Endodermal cell (in vitro differentiated cells): ENCODE data around the gene GNPAT. TPM values are rescaled to one million over a fixed set of nuclear protein-coding genes. Genes with fewer than 3 reads are reported as not detected.

ENCODE experiments used
- DNase-seq: peaks from one replicate; pipeline ENCODE4 v3.0.0-alpha.2; 2017
- H3K27ac ChIP-seq: 2 replicates; pipeline ENCODE4 v1.5.1; 2013; ENCODE audit warnings: mild to moderate bottlenecking, low read depth, low read length, moderate library complexity
- H3K27me3 ChIP-seq: 2 replicates; pipeline ENCODE4 v1.6.1; 2013; ENCODE audit warnings: mild to moderate bottlenecking, low read length, moderate library complexity; ENCODE audit not compliant: insufficient read depth, control insufficient read depth, poor library complexity, severe bottlenecking
- H3K36me3 ChIP-seq: 2 replicates; pipeline ENCODE4 v1.7.0; 2013; ENCODE audit warnings: mild to moderate bottlenecking, low read length, moderate library complexity; ENCODE audit not compliant: control insufficient read depth, insufficient read depth
- H3K4me1 ChIP-seq: one replicate; pipeline ENCODE4 v1.7.0; 2013; ENCODE audit warnings: low read length; ENCODE audit not compliant: control insufficient read depth, insufficient read depth
- H3K4me3 ChIP-seq: 2 replicates; pipeline ENCODE4 v1.5.1; 2013; ENCODE audit warnings: mild to moderate bottlenecking, low read length, moderate library complexity
- H3K9ac ChIP-seq: 2 replicates; pipeline ENCODE4 v1.6.1; 2013; ENCODE audit warnings: mild to moderate bottlenecking, low read length, moderate library complexity; ENCODE audit not compliant: poor library complexity, severe bottlenecking; ENCODE audit errors: extremely low read depth
- H3K9me3 ChIP-seq: 2 replicates; pipeline ENCODE4 v1.6.1; 2013; ENCODE audit warnings: mild to moderate bottlenecking, low read length, moderate library complexity; ENCODE audit not compliant: control insufficient read depth
- H3K27ac Mint-ChIP-seq: 2 replicates; pipeline ENCODE4 v1.8.0; 2020; ENCODE audit warnings: mixed read lengths
- H3K27me3 Mint-ChIP-seq: 2 replicates; pipeline ENCODE4 v1.8.0; 2021; ENCODE audit warnings: mild to moderate bottlenecking, mixed read lengths; ENCODE audit not compliant: insufficient read depth
- H3K36me3 Mint-ChIP-seq: 2 replicates; pipeline ENCODE4 v1.8.0; 2020; ENCODE audit warnings: low read depth, mixed read lengths
- H3K4me1 Mint-ChIP-seq: 2 replicates; pipeline ENCODE4 v1.8.0; 2020; ENCODE audit warnings: mixed read lengths
- H3K4me3 Mint-ChIP-seq: 2 replicates; pipeline ENCODE4 v1.8.0; 2020; ENCODE audit warnings: mild to moderate bottlenecking, moderate library complexity, mixed read lengths
- H3K9me3 Mint-ChIP-seq: 2 replicates; pipeline ENCODE4 v1.8.0; 2020; ENCODE audit warnings: mild to moderate bottlenecking, mixed read lengths
- WGBS, 2 experiments: methylation state at CpG; one replicate each; pipeline versions ENCODE4 v1.1.5 to v1.1.7; 2013; ENCODE audit warnings: missing lambda C conversion rate in 2 of 2, mixed read lengths in 1 of 2; ENCODE audit not compliant: insufficient coverage in 1 of 2, insufficient read length in 1 of 2; 5-methylcytosine and 5-hydroxymethylcytosine counted together
- total RNA-seq, 2 donors: library from RNA; stranded (reverse); fragmentation: NEBNext Ultra II Directional in 1 of 2; extraction: Animal tissue kit (Norgen Biotek cat#: 25700) in 1 of 2; gene quantifications; 2 replicates in 1 of 2; 3 replicates in 1 of 2; pipeline ENCODE4 v1.2.1, GENCODE V29; 2021
- TF ChIP-seq, protein P1 (sequence below): fragments of 200-600 bp; sonication (generic); conservative IDR thresholded peaks from 2 replicates; pipeline ENCODE4 v1.5.0; 2021; ENCODE audit warnings: antibody characterized with exemption, mild to moderate bottlenecking

Gene GNPAT
- total RNA-seq, 2 donors from 2014 or later = 56.5 to 69.1 TPM

DNA sequence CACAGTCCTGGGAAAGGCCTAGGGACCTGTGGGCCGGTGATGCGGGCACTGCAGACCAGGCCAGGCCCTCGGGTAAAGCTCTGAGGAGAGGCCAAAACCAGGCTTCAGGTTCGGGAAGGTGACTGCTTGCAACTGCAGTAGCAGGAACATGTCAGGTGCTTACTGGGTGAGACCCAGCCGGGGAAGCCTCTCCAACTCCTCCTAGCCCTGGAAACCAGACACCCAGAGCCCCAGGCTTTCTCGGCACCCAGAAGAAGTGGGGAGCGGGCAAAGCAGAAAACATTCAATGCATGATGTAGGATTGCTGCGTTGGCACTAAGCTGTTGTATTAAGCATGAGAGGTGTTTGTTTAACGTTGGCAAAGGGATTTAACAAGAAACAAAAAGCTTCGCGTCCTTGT lies 20.2 kb upstream of the GNPAT start:
- no peaks in the 10 kb centered on the region for H3K9me3 Mint-ChIP-seq
- peaks cover 22% of the 10 kb centered on the region for H3K36me3 Mint-ChIP-seq
- peaks cover 24% of the 10 kb centered on the region for H3K36me3 ChIP-seq
- TF ChIP-seq, protein P1, sequence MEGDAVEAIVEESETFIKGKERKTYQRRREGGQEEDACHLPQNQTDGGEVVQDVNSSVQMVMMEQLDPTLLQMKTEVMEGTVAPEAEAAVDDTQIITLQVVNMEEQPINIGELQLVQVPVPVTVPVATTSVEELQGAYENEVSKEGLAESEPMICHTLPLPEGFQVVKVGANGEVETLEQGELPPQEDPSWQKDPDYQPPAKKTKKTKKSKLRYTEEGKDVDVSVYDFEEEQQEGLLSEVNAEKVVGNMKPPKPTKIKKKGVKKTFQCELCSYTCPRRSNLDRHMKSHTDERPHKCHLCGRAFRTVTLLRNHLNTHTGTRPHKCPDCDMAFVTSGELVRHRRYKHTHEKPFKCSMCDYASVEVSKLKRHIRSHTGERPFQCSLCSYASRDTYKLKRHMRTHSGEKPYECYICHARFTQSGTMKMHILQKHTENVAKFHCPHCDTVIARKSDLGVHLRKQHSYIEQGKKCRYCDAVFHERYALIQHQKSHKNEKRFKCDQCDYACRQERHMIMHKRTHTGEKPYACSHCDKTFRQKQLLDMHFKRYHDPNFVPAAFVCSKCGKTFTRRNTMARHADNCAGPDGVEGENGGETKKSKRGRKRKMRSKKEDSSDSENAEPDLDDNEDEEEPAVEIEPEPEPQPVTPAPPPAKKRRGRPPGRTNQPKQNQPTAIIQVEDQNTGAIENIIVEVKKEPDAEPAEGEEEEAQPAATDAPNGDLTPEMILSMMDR = no peak
- H3K4me3 ChIP-seq = no peak overlapping the region
- peaks cover 35% of the 10 kb centered on the region for H3K27me3 Mint-ChIP-seq
- 85 to 94% methylated on average over 4 to 11 of the region's 11 CpGs for WGBS, 2 experiments
- peaks cover 9% of the 10 kb centered on the region for H3K4me1 Mint-ChIP-seq
- no peak overlapping the region for H3K27ac ChIP-seq
- peaks cover 3% of the 10 kb centered on the region for H3K4me1 ChIP-seq
- no peak for DNase-seq
- H3K9me3 ChIP-seq = no peaks in the 10 kb centered on the region
- H3K4me3 Mint-ChIP-seq = no peak overlapping the region
- no peak overlapping the region for H3K9ac ChIP-seq
- H3K27me3 ChIP-seq = no peaks in the 10 kb centered on the region
- H3K27ac Mint-ChIP-seq = no peak overlapping the region

DNA sequence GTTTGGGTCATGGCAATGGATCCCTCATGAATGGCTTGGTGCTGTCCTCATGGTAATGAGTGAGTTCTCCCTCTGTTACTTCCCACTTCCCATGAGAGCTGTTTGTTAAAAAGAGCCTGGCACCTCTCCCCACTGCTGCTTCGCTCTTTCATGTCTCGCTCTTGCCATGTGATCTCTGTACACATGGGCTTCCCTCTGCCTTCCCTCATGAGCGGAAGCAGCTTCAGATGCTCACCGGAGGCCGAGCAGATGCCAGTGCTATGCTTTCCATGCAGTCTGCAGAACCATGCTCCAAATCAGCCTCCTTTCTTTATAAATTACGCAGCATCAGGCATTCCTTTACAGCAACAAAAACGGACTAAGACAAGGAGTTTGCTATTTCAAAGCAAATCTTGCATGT lies 14.9 kb upstream of the GNPAT start:
- TF ChIP-seq, protein P1 = no peak
- no peak overlapping the region for H3K27ac Mint-ChIP-seq
- Histone ChIP-seq H3K27ac (no peak overlapping the region), H3K4me3 (no peak overlapping the region), H3K9ac (no peak overlapping the region), H3K4me1 (no peaks in the 10 kb centered on the region), H3K27me3 (no peaks in the 10 kb centered on the region), H3K36me3 (peaks cover 46% of the 10 kb centered on the region), H3K9me3 (no peaks in the 10 kb centered on the region)
- H3K36me3 Mint-ChIP-seq = peaks cover 45% of the 10 kb centered on the region
- DNase-seq = no peak
- 75 to 83% methylated on average over 7 of the region's 7 CpGs for WGBS, 2 experiments
- no peak overlapping the region for H3K4me3 Mint-ChIP-seq
- H3K4me1 Mint-ChIP-seq = no peaks in the 10 kb centered on the region
- H3K27me3 Mint-ChIP-seq = no peaks in the 10 kb centered on the region
- H3K9me3 Mint-ChIP-seq = no peaks in the 10 kb centered on the region

DNA sequence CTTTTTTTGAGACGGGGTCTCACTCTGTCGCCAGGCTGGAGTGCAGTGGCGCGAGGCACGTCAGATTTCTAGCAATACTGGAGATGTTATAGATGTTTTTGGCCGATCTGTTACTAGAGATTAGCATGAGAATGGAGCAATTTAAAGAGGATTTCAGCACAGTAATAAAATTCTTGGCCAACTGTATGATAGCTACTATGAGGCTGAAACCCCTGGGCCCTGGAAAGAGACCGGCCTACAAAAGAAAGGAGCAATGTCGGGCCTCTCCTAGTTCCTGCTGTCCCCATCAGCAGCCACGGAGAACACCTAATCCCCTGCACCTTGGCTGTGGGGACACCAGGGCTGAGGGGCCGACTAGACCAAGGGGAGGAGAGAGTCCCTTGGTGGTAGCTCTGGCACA lies 9.5 kb upstream of the GNPAT start:
- Mint-ChIP-seq H3K27ac (no peak overlapping the region), H3K27me3 (no peaks in the 10 kb centered on the region), H3K36me3 (peaks cover 17% of the 10 kb centered on the region), H3K4me1 (peaks cover 24% of the 10 kb centered on the region), H3K4me3 (no peak overlapping the region), H3K9me3 (no peaks in the 10 kb centered on the region)
- TF ChIP-seq, protein P1 = no peak
- no peaks in the 10 kb centered on the region for H3K9me3 ChIP-seq
- H3K9ac ChIP-seq = no peak overlapping the region
- H3K27me3 ChIP-seq = no peaks in the 10 kb centered on the region
- no peak overlapping the region for H3K27ac ChIP-seq
- no peak for DNase-seq
- peaks cover 6% of the 10 kb centered on the region for H3K4me1 ChIP-seq
- peaks cover 27% of the 10 kb centered on the region for H3K36me3 ChIP-seq
- H3K4me3 ChIP-seq = no peak overlapping the region
- WGBS, 2 experiments = 84 to 96% methylated on average over 5 to 10 of the region's 10 CpGs
